Jurkat, Clone E6-1 (cell line): Measurements from ENCODE around the gene PXT1.
"Not testable (repeated sequence)": the region's sequence is repeated elsewhere in the genome, so short reads cannot be mapped to it uniquely, and the experiment has no call there.

Source experiments
- DNase-seq: peaks from one replicate; pipeline ENCODE4 v3.0.0-alpha.2; 2011; ENCODE audit warnings: low read depth, low spot score
- H3K4me3 ChIP-seq: 2 replicates; pipeline ENCODE4 v1.5.1; 2011; ENCODE audit warnings: mild to moderate bottlenecking, low read length, control low read depth, moderate library complexity

The PXT1 gene

DNA sequence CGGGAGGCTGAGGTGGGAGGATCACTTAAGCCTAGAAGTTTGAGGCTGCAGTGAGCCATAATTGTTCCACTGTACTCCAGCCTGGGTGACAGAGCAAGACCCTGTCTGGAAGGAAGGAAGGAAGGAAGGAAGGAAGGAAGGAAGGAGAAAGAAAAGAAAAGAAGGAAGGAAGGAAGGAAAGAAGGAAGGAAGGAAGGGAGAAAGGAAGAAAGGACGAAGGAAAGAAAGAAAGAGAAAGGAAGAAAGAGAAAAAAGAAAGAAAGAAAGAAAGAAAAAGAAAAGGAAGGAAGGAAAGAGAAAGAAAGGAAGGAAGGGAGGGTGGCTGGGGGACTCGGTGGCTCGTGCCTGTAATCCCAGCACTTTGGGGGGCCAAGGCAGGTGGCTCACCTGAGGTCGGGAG lies 32.9 kb downstream of the PXT1 start:
- H3K4me3 ChIP-seq, DNase-seq: not testable (repeated sequence)

DNA sequence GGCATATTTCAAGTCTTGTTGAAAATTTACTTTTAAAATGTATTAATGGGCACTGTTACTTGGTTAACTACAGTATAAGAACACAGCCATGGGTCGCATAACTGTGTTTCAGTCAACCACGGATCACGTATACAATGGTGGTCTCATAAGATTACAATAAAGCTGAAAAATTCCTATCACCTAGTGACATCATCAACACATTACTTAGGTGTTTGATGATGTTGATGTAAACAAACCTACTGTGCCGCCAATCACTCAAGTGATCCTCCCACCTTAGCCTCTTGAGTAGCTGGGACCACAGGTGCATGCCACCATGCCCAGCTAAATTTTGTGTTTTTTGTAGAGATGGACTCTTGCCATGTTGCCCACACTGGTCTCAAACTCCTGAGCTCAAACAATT lies 38.5 kb downstream of the PXT1 start:
- H3K4me3 ChIP-seq = no peak overlapping the region
- no peak for DNase-seq

DNA sequence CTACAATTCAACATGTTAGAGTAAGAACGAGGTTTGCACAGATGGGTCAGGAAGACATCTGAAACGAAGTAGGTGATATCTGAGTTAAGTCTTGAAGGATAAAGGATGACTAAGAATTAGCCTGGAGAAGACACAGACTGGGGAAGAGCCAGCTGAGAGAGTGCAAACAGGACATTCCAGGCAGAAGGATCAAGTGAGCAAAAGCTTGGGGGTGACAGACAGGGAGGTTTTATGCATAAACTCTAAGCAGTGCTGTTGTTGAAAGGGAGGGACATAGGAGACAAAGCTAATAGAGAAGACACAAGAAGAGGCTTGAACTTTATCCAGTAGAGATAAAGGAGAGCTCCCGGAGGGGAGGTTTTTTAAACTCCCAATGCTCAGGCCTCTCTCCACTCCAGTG lies 40.2 kb downstream of the PXT1 start:
- no peak for DNase-seq
- no peak overlapping the region for H3K4me3 ChIP-seq

DNA sequence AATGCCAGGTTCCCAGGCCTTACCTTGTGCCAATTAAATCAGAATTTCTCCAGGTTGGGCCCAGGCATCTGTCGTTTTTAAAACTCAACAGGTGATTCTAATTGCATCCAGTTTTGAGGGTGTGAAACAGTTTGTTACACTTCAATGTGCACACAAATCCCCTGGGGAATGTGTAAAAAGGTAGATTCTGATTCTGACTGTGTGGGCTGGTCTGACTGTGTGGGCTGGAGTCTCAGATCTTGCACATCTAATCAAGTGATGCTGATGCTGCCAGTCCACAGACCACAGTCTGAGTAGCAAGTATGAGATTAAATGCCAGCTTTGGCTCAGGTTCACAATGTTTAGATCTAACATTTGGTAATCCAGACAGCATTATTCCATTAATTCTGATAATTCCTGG lies 42.7 kb downstream of the PXT1 start:
- DNase-seq = no peak
- H3K4me3 ChIP-seq = no peak overlapping the region

DNA sequence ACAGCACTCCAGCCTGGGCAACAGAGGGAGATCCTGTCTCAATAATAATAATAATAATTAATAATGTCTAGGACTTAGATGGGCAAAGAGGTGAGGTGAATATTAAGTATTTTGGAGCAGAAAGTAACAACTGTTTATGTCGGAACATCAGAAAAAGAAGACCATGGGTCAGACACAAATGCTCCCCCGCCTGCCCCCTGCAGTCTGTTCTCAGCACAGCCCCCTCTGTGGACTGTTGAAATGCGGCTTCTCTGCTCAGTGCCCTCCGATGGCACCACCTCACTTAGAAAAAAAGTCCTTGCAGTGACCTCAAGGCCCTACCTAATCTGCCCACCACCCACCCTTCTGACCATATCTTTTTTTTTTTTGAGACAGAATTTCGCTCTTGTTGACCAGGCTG lies 50.0 kb downstream of the PXT1 start:
- no peak overlapping the region for H3K4me3 ChIP-seq
- no peak for DNase-seq

DNA sequence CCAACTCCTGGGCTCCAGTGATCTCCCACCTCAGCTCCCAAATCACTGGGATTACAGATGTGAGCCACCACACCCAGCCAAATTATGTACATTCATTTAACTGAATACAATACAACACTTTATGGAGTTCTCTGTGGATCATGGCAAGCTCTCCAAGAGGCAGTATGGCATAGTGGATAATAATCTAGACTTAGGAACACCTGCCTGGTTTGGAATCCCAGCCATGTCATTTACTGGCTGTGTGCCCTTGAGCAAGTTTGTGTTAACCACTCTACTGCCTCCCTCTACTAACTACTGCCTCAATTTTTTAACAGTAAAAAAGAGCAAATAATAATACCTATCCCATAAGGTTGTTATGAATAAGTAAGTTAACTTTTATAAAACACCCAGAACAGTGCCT lies 53.3 kb downstream of the PXT1 start:
- no peak for DNase-seq
- no peak overlapping the region for H3K4me3 ChIP-seq

DNA sequence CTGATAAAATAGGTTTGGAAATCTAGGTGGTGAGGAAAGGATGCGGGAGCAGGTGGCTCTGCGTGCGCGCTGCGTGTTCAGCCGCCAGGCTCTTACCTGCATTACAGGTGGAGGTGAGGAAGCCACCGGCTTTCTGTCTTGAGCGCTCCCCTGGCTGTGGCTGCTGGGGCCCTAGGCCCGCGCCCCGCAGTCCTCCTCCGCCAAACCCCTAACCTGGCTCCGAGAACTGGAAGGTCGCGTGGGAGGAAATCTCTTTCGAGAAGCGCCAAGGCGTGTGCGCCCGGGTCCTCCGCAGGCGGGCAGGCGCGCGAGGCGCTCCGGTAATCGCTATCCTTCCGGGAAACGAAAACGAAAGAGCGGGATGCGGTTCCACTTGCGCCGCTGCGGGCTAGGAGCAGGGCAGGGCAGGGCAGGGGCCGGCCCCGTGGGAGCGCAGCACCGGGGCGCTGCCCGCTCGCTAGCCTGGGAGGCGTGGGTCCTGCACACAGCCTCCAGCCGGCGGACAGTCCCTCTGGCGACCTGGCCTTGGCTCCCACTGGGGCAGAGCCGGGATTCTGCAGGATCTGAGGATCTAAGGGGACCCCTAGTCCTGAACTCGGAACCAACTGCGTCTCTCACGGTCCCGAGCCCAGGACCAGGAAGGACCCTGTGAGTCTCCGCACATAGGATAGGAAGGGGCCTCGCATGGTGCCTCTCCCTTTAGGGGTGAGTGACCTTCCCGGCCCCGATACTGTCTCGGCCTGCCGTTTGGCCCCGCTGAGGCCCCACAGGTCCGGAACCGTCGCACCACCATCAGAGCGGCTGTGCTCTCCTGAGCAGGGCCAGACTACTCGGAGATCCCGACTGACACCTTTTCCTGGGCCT lies 55.0 kb downstream of the PXT1 start, which contains the start of gene ETV7:
Gene ETV7 (minus strand): TSS at position 230 of the 864 bp plus-strand sequence. CDS start 128 bp downstream, at position 102.
- no peak within 1 kb of the TSS; the same call in 1 of the 2 replicates for H3K4me3 ChIP-seq
- DNase-seq = no peak

DNA sequence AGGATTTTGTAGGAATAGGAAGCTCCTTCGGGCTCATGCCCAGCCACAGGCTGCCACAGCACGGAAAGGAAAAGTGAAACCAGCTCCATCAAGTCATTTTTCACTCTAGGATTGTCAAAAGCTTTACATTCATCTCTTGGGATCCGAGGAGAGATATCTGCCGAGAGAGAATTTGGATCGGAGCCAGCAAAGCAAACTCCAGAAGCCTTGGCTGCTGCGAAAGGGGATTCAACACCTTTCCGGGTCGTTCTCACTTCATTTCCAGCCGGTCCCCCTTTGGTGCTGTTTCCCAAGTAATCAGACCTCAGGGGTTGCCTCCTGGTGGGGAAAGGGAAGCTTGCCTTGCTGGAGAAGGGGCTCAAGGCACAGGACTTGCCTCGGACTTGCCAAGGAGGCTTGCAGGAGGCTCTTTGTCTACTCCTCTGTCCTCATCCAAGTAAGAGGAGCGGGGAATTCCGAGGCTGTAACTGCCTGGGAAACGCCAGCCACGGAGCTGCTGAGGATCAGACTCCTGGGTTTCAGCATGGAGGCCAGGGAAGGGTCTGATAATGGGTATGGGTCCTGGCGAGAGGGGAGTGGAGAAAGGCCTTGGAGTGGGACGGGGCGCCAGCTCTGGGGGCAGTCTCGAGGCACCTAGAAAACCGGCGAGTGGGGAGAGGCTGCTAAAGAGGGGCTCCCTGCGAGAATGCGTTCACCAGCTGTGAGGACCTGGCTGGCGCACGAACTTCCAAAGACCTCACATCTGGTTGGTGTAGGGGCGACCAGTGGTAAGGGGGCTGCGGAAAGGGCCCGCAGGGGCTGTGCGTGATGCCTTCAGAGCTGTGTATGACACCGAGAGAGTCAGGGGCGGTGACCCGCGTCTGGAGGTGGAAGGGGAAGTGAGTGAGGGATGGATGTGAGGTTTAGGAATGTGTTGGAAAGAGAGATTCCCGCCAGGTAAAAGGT lies 55.9 kb downstream of the PXT1 start:
- no peak overlapping the region; the same call in 1 of the 2 replicates for H3K4me3 ChIP-seq
- no peak for DNase-seq

DNA sequence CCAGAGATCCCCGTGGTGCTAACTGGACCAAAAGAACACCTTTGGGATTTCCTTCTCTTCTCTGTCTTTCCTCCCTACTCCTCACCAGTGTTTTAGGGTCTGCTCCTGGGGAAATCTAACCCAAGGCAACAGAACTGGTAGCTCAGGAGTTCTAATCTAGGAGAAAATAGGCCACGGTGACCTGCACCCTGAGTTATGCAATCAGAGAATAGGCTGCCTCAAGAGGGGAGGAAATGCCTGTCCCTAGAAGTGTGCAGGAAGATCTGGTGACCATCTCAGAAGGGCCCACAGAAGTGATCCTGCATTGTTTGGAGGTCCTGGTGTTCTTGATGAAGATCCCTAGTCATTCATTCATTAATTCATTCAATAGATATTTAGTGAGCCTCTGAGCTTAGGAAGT lies 58.6 kb downstream of the PXT1 start:
- no peak for DNase-seq

DNA sequence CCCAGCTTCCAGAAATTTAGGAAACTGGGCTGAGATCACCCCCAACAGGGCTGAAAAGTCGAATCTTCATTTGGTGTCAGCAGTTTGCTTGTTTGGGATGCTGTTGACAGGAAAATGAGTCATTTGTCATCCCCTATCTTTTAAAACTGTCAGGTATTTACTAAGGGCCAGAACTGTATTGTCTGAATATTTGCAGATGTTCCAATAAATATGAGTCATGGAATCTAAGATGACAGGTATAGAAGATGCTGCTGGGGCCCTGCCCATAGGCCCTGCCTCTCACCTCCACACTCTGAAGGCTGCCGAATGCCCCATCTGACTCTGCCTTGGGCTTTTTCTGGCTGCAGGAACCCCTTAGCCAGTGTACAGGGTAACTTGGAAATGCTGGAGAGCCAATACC lies 59.0 kb downstream of the PXT1 start:
- DNase-seq = no peak
- H3K4me3 ChIP-seq = no peak overlapping the region

More for the DNA sequence above, 58.6 kb downstream of the PXT1 start:
- no peak overlapping the region for H3K4me3 ChIP-seq

DNA sequence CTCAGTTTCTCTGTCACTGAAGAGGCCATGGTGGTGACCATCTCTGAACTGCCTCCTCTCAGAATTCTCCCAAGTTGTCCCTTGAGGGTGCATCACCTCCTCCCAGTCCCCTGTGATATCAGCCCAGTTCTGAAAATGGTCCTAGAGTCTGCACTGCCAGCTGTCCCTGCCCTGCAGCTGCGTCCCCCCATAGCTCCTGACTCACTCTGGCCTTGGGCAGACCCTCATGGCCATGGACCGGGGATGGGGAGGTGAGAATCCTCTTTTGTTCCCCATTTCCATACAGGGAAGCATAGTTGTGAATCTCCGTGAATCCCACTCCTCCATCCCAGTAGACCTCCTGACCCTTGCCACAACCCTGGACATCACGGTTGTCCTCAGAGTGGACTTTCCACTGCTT lies 59.7 kb downstream of the PXT1 start:
- DNase-seq = no peak
- H3K4me3 ChIP-seq = no peak overlapping the region

DNA sequence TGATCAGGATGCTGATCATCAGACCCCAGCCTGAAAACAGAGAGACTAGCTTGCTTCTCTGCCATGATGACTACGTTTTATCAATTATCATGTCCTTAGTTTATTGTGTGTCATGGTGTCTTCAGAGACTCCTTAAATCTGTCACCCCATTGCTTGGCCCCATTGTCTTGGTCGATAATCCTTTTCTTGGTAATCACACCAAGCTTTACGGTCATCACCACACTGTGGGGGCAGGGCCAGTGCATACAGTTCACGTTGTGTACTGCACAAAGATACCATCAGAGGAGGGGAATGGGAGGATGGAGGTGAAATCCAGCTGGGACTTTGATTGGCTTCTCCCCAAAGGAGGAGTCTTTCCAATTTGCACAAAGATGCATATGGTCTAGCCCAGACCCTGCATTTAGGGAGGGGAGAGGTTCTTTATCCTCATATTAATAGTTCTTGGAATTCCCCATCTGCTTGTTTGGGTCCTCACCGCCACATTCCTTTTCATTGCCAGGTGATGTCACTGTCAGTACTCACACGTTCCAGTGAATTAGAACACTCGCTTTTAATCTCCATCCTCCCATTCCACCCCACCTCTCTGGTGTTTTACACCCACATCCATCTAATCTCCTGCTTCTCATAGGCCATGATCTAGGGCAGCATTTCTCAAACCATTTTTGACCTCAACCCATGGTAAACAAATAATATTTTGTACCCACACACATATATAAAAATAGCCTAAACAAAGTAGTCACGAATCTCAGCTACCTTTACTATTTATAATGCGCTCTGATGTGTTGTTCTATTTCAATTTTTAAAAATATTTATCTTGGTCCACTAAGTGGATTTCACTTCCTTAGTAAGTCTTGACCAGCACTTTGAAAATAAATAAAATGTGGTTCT lies 60.9 kb downstream of the PXT1 start:
- no peak for DNase-seq
- no peak overlapping the region for H3K4me3 ChIP-seq

DNA sequence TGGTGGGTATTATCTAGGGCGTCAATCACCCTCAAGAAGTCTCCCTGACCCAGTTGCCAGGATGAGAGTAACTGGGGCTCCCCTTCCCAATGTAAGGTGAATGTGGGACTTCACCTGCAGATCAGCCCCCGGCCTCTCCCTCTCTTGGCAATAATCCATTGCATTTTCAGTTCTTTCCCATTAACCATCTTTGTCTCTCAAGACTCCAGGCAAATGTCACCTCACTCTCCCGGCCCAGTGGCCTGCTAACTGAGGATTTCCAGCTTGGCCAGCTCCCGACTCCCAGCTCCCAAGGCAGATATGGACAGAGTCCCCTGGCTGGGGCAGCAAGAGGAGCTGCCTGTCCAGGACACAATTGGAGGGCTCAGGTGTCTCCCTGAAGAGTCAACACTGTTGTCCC lies 62.5 kb downstream of the PXT1 start:
- DNase-seq = no peak
- H3K4me3 ChIP-seq = no peak overlapping the region

DNA sequence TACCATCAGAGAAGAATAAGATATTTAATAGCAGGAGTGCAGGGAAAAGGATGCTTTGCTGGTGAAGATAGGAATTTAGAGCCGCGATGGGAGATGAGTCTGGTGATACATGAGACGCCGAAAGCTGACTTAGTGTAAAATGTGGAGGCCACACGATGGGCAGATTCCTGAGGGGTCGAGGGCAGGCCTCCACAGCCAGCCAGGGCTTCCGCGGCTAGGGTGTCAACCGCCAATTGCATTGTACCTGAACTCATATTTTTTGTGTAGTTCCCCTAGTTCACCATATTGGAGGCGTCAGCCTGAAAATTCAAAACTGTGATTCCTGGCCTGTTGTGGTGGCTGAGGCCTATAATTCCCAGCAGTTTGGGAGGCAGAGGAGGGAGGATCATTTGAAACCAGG lies 63.7 kb downstream of the PXT1 start:
- no peak overlapping the region for H3K4me3 ChIP-seq
- DNase-seq = no peak

DNA sequence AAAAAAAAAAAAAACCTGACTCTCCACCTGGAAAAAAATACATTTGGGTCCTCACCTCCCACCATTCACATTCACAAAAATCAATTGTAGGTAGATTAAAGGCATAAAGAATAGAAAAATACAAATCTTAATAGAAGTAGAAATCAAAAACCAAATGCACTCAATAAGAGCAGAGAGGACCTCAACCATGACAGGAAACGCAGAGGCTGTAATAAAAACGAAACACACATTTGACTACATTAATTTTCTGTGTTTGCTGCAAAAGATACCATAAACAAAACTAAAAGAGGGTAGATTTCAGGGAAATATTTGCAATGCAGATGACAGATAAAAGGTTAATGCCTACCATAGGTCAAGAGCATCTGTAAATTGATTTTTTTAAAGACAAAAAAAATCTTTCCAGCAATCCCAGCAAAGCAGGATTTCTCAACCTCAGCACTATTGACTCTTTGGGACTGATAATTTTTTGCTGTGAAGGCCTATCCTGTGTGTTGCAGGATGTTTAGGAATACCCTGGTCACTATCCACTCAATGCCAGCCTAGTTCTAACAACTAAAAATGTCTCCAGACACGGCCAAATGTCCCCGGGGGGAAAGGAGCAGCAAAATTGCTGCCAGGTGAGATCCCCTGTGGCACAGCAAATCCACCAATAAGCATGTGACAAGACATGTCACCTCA lies 64.3 kb downstream of the PXT1 start:
- DNase-seq = no peak

DNA sequence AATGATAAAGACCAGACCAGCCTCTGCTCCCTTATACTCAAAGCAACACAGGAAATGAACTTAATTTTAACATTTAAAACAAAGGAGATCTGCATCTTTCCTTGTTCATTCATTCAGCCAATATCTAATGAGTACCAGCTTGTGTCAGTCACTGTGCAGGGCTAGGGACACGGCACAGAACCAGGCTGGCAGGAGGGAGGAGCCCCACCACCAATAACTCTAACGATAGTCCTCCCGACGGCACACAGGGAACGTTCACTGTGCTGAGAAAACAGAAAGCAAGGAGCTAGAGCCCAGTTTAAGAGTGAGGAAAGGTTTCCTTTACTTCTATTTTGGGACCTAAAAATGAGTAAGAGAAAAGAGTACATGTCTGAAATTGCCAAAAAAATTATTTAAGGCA lies 65.1 kb downstream of the PXT1 start:
- no peak for DNase-seq
- H3K4me3 ChIP-seq = no peak overlapping the region

More for the DNA sequence above, 64.3 kb downstream of the PXT1 start:
- H3K4me3 ChIP-seq = no peak overlapping the region

DNA sequence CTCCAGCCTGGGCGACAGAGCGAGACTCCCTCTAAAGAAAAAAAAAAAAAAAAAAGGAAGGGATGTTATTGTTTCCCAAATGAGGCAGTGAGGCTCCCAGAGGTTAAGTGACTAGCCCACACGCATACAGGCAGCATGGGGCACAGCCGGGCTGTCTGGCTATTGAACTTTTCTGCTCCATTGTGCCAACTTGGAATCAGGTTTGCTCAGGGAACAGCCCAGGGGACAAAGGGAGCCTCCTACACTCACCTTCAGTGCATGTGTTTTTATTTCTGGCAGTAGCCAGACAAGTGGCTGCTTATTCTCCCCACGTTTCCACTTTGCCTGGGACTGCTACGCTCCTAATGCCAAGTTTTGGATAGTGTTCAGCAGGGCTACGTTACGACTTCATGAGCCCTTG lies 65.9 kb downstream of the PXT1 start:
- no peak for DNase-seq

DNA sequence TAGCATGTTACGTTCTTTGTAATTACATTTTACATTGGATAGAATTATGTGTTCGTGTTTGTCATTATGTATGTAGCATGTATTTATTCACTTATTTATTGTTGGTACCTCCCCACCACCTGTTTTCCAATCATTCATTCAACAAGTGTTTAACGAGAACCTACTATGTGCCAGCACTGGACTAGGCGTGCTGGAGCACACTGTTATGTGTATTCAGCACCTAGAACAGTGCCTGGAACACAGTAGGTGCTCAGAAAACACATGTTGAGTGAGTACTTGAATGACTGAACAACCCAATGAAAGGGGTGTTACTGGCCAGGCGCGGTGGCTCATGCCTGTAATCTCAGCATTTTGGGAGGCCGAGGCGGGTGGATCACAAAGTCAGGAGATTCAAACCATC lies 66.5 kb downstream of the PXT1 start:
- no peak for DNase-seq
- no peak overlapping the region for H3K4me3 ChIP-seq

More for the DNA sequence above, 65.9 kb downstream of the PXT1 start:
- no peak overlapping the region for H3K4me3 ChIP-seq
